WTC11 (cell line): ENCODE results near the gene DNAJC17.

Source experiments
- CTCF ChIP-seq: fragments of 200-600 bp; IDR thresholded peaks from 2 replicates; pipeline ENCODE4 v1.8.0; 2022; ENCODE audit warnings: antibody characterized with exemption
- E2F5 ChIP-seq: sonication (generic); formaldehyde crosslinking; IDR thresholded peaks from 2 replicates; pipeline ENCODE4 v1.8.1; 2022; ENCODE audit warnings: mild to moderate bottlenecking, moderate library complexity, missing genetic modification reagents
- ELF4 ChIP-seq: sonication (generic); formaldehyde crosslinking; IDR thresholded peaks from 2 replicates; pipeline ENCODE4 v1.8.1; 2022; ENCODE audit warnings: low read depth, mild to moderate bottlenecking, moderate library complexity, missing genetic modification reagents
- ERG ChIP-seq: fragments of 250-450 bp; sonication (Bioruptor Pico); IDR thresholded peaks from 2 replicates; pipeline ENCODE4 v1.8.0; 2021; ENCODE audit warnings: mild to moderate bottlenecking
- ESRRA ChIP-seq: sonication (generic); formaldehyde crosslinking; IDR thresholded peaks from 2 replicates; pipeline ENCODE4 v1.8.1; 2022; ENCODE audit warnings: mild to moderate bottlenecking, missing genetic modification reagents, borderline replicate concordance
- FOXP1 ChIP-seq: sonication (generic); formaldehyde crosslinking; IDR thresholded peaks from 2 replicates; pipeline ENCODE4 v1.8.0; 2022; ENCODE audit warnings: missing genetic modification reagents, mild to moderate bottlenecking, moderate library complexity, borderline replicate concordance
- IRF2 ChIP-seq: sonication (generic); formaldehyde crosslinking; IDR thresholded peaks from 2 replicates; pipeline ENCODE4 v1.8.0; 2022; ENCODE audit warnings: low read depth, missing genetic modification reagents, borderline replicate concordance
- JUN ChIP-seq: sonication (generic); formaldehyde crosslinking; IDR thresholded peaks from 2 replicates; pipeline ENCODE4 v1.8.0; 2023; ENCODE audit warnings: mild to moderate bottlenecking, missing genetic modification reagents
- KAT7 ChIP-seq: sonication (generic); formaldehyde crosslinking; IDR thresholded peaks from 2 replicates; pipeline ENCODE4 v1.8.1; 2023; ENCODE audit warnings: missing genetic modification reagents, mild to moderate bottlenecking, borderline replicate concordance
- MXD4 ChIP-seq: fragments of 250-450 bp; sonication (Bioruptor Pico); IDR thresholded peaks from 2 replicates; pipeline ENCODE4 v1.8.0; 2021; ENCODE audit warnings: mild to moderate bottlenecking, moderate library complexity, borderline replicate concordance
- NFYB ChIP-seq: sonication (generic); formaldehyde crosslinking; conservative IDR thresholded peaks from 2 replicates; pipeline ENCODE4 v1.8.0; 2022; ENCODE audit warnings: low read depth, missing genetic modification reagents
- NR2C2 ChIP-seq: sonication (generic); formaldehyde crosslinking; IDR thresholded peaks from 2 replicates; pipeline ENCODE4 v1.8.0; 2022; ENCODE audit warnings: mild to moderate bottlenecking, missing genetic modification reagents
- ZBTB21 ChIP-seq: sonication (generic); formaldehyde crosslinking; IDR thresholded peaks from 2 replicates; pipeline ENCODE4 v1.8.1; 2023; ENCODE audit warnings: mild to moderate bottlenecking, missing genetic modification reagents, borderline replicate concordance

GRCh38 chr15:40750885-40751284, 56.4 kb downstream of the DNAJC17 start:
- TF ChIP-seq KAT7 (CRISPR knock-in tag) (no peak), CTCF (no peak), ESRRA (CRISPR knock-in tag) (no peak), IRF2 (CRISPR knock-in tag) (no peak), E2F5 (CRISPR knock-in tag) (no peak), NR2C2 (CRISPR knock-in tag) (no peak), JUN (CRISPR knock-in tag) (no peak), ELF4 (CRISPR knock-in tag) (no peak), MXD4 (CRISPR knock-in tag) (no peak), NFYB (no peak), ZBTB21 (CRISPR knock-in tag) (no peak), ERG (no peak), FOXP1 (CRISPR knock-in tag) (no peak)
